ENCODE results near the gene HLTF. TPM values are rescaled to one million over a fixed set of nuclear protein-coding genes. Genes with fewer than 3 reads are reported as not detected.
A peak's percentile ranks its signal among the peaks of the same experiment; 100 is the strongest.

Gene HLTF
- total and polyA plus RNA-seq, 2 of the 4 experiments (the other 2 are of a cell fraction) = 12.6 to 39.1 TPM

- TF ChIP-seq CTCF (conservative IDR thresholded peaks at IDR 0.05; ENCODE audit: low read depth, low read length) = no peak
Observed at GRCh38 chr3:149129326-149130205, 43.2 kb upstream of the HLTF start, which contains the start of gene HPS3 (continued).

GRCh38 chr3:149128821-149129220, 42.5 kb upstream of the HLTF start:
- Histone ChIP-seq H3K9me1 (ENCODE audit: insufficient read depth, low read length) (0 out of 2 replicates have a peak, but pooled peaks cover 3% of the 10 kb centered on the region), H3K4ac (ENCODE audit: low read depth, low read length) (peak overlapping the region; percentile 59; the same call in 1 of the 2 replicates), H3K4me2 (ENCODE audit: low read depth, low read length) (peak overlapping the region; percentile 71), H3K36me3 (ENCODE audit: control insufficient read depth, insufficient read depth, low read length) (no peaks in the 10 kb centered on the region), H2BK120ac (ENCODE audit: low read depth, low read length) (peak overlapping the region; percentile 73; the same call in 1 of the 2 replicates), H2BK5ac (ENCODE audit: low read depth, low read length, poor library complexity, severe bottlenecking) (peak overlapping the region; percentile 78), H3K27ac (ENCODE audit: insufficient read depth, low read length) (peak overlapping the region; percentile 69; the same call in 1 of the 2 replicates), H3K56ac (ENCODE audit: extremely low read depth, insufficient read depth, low read length) (peak overlapping the region; percentile 72), H3K4me1 (ENCODE audit: control insufficient read depth, insufficient read depth, low read length) (peaks cover 6% of the 10 kb centered on the region), H2BK15ac (ENCODE audit: low read depth, low read length) (no peak overlapping the region), H4K20me1 (ENCODE audit: insufficient read depth, low read length) (no peaks in the 10 kb centered on the region), H3K9ac (ENCODE audit: low read depth, low read length) (peak overlapping the region; percentile 89), H3K18ac (ENCODE audit: low read depth, low read length) (peak overlapping the region; percentile 13), H3K4me3 (ENCODE audit: insufficient read depth, low read depth, low read length) (peak overlapping the region; percentile 75), H2BK20ac (ENCODE audit: low read depth, low read length) (no peak overlapping the region), H4K5ac (ENCODE audit: low read depth, low read length) (peak overlapping the region; percentile 23), H3K27me3 (ENCODE audit: control insufficient read depth, insufficient read depth, low read length) (no peaks in the 10 kb centered on the region), H4K91ac (ENCODE audit: insufficient read depth, low read depth, low read length) (peak overlapping the region; percentile 57; the same call in 1 of the 2 replicates), H2AK9ac (replicated peaks; ENCODE audit: low read depth, low read length, poor library complexity) (no peak overlapping the region), H3K9me3 (ENCODE audit: control insufficient read depth, insufficient read depth, low read length) (no peaks in the 10 kb centered on the region), H2AK5ac (ENCODE audit: low read depth, low read length) (no peak overlapping the region), H3K79me1 (ENCODE audit: low read depth in 1 of 2, low read length in 2 of 2) (peaks cover 16 to 43% of the 10 kb centered on the region in 2 experiments; a peak in 3 of 4 replicates), H4K8ac (ENCODE audit: low read depth in 2 of 2, low read length in 2 of 2) (peak overlapping the region; percentile 14 to 85; a peak in 2 of 4 replicates), H2AFZ (replicated peaks; ENCODE audit: low read length, poor library complexity) (peak overlapping the region; percentile 99), H3K23ac (ENCODE audit: low read depth, low read length) (peak overlapping the region; percentile 43), H3K14ac (replicated peaks; ENCODE audit: low read depth, low read length) (peak overlapping the region; percentile 66)
- no TSS peak for BruUV-seq (replicated peaks)
- in situ Hi-C loops (cut with MboI; ENCODE audit: low sequenced_read_pairs) (no loop called here), dilution Hi-C loops (cut with HindIII; ENCODE audit: low sequenced_read_pairs, unreplicated experiment) (no loop called here), intact Hi-C loops (cut with micrococcal nuclease) (loop anchor here (2.0 kb wide), 1 partner anchor 144 kb away; no protein-coding TSS in a partner anchor)
- POLR2A ChIA-PET (ENCODE audit: unreplicated experiment) = no interaction called here
- WGBS, 2 experiments (ENCODE audit: extremely low coverage in 2 of 2, insufficient read length in 1 of 2) = no CpG with 5 or more reads among the region's 4 CpGs
- ATAC-seq (ENCODE audit: low read depth) = peak; percentile 7
- peak; percentile 12 for DNase-seq
- CTCF ChIA-PET = no interaction called here
- no peak for TF ChIP-seq MXI1 (IDR thresholded peaks at IDR 0.05; ENCODE audit: borderline replicate concordance, low read depth, low read length)
- TF ChIP-seq RFX5 (IDR thresholded peaks at IDR 0.05; ENCODE audit: low read depth, low read length) = no peak
- TF ChIP-seq RCOR1 (IDR thresholded peaks at IDR 0.05; ENCODE audit: insufficient replicate concordance, low read length) = no peak
- TF ChIP-seq NFE2L2 (IDR thresholded peaks at IDR 0.05; ENCODE audit: low read depth, low read length) = no peak
- TF ChIP-seq MAZ (IDR thresholded peaks at IDR 0.05; ENCODE audit: borderline replicate concordance, low read depth, low read length) = no peak
- TF ChIP-seq SMC3 (IDR thresholded peaks at IDR 0.05; ENCODE audit: low read depth, low read length) = no peak
- TF ChIP-seq BHLHE40 (IDR thresholded peaks at IDR 0.05; ENCODE audit: low read depth, low read length) = no peak
- no peak for TF ChIP-seq ELK1 (IDR thresholded peaks at IDR 0.05; ENCODE audit: borderline replicate concordance, low read depth, low read length)
- no peak for TF ChIP-seq RAD21 (IDR thresholded peaks at IDR 0.05; ENCODE audit: low read length)
- no peak for TF ChIP-seq USF2 (IDR thresholded peaks at IDR 0.05; ENCODE audit: low read depth, low read length)

Data from IMR-90 (cell line).